Neural cell (in vitro differentiated cells): ENCODE measurements around the gene SAE1. TPM values are rescaled to one million over a fixed set of nuclear protein-coding genes. Genes with fewer than 3 reads are reported as not detected.

Experiments used
- H2AFZ ChIP-seq: fragments of 200-600, 300-800 bp; sonication (generic), shearing (Covaris generic); 2 replicates; pipeline ENCODE4 v1.6.0; 2014; ENCODE audit warnings: low read depth, mild to moderate bottlenecking, antibody characterized with exemption, low read length, moderate library complexity
- H3F3A ChIP-seq: fragments of 200-600 bp; shearing (Covaris generic); 2 replicates; pipeline ENCODE4 v1.6.1; 2016; ENCODE audit warnings: mild to moderate bottlenecking, moderate library complexity, mixed read lengths, antibody characterized with exemption, low read length; ENCODE audit not compliant: insufficient read depth, poor library complexity, severe bottlenecking
- H3K27ac ChIP-seq: fragments of 200-600, 300-800 bp; sonication (generic), shearing (Covaris generic); 2 replicates; pipeline ENCODE4 v1.5.1; 2014; ENCODE audit warnings: mild to moderate bottlenecking, low read length, moderate library complexity
- H3K27me3 ChIP-seq: fragments of 300-800, 200-600 bp; sonication (generic), shearing (Covaris generic); 2 replicates; pipeline ENCODE4 v1.6.0; 2014; ENCODE audit warnings: mild to moderate bottlenecking, low read depth, low read length, moderate library complexity; ENCODE audit not compliant: insufficient read depth
- H3K36me3 ChIP-seq: fragments of 300-800, 200-600 bp; sonication (generic), shearing (Covaris generic); 2 replicates; pipeline ENCODE4 v1.5.1; 2014; ENCODE audit warnings: mild to moderate bottlenecking, antibody characterized with exemption, low read length, moderate library complexity; ENCODE audit not compliant: insufficient read depth
- H3K4me2 ChIP-seq: fragments of 300-800, 200-600 bp; sonication (generic), shearing (Covaris generic); 2 replicates; pipeline ENCODE4 v1.6.0; 2014; ENCODE audit warnings: mild to moderate bottlenecking, low read length
- H3K4me3 ChIP-seq: fragments of 300-800, 200-600 bp; sonication (generic), shearing (Covaris generic); 2 replicates; pipeline ENCODE4 v1.5.1; 2014; ENCODE audit warnings: mild to moderate bottlenecking, low read length, moderate library complexity
- H3K79me2 ChIP-seq: fragments of 200-600 bp; shearing (Covaris generic); replicated peaks from 2 replicates; pipeline ENCODE4 v1.6.0; 2014; ENCODE audit warnings: mild to moderate bottlenecking, low read length, moderate library complexity; ENCODE audit not compliant: insufficient read depth
- H3K9ac ChIP-seq: fragments of 300-800, 200-600 bp; sonication (generic), shearing (Covaris generic); 2 replicates; pipeline ENCODE4 v1.6.1; 2016; ENCODE audit warnings: mild to moderate bottlenecking, low read length, mixed read lengths
- H3K9me2 ChIP-seq: fragments of 200-600 bp; shearing (Covaris generic); 2 replicates; pipeline ENCODE4 v1.6.1; 2016; ENCODE audit warnings: mild to moderate bottlenecking, low read length, mixed read lengths; ENCODE audit not compliant: insufficient read depth
- H3K9me3 ChIP-seq: fragments of 200-600, 300-800 bp; sonication (generic), shearing (Covaris generic); 2 replicates; pipeline ENCODE4 v1.6.1; 2016; ENCODE audit warnings: mild to moderate bottlenecking, mixed run types, low read length, moderate library complexity, mixed read lengths
- H4K20me1 ChIP-seq: fragments of 200-600 bp; shearing (Covaris generic); 2 replicates; pipeline ENCODE4 v1.6.1; 2016; ENCODE audit warnings: mild to moderate bottlenecking, mixed run types; ENCODE audit not compliant: insufficient read depth
- EP300 ChIP-seq: fragments of 450-650 bp; conservative IDR thresholded peaks from 2 replicates; pipeline ENCODE4 v1.6.1; 2014; ENCODE audit warnings: antibody characterized with exemption, mild to moderate bottlenecking, moderate library complexity; ENCODE audit not compliant: poor library complexity, severe bottlenecking
- EZH2 ChIP-seq: fragments of 200-600, 300-800 bp; shearing (Covaris generic), sonication (generic); IDR thresholded peaks from 2 replicates; pipeline ENCODE4 v1.6.1; 2014; ENCODE audit warnings: antibody characterized with exemption, low read length, borderline replicate concordance, mild to moderate bottlenecking; ENCODE audit not compliant: insufficient read depth, poor library complexity, severe bottlenecking
- POLR2AphosphoS5 ChIP-seq: IDR thresholded peaks from 2 replicates; pipeline ENCODE4 v1.6.1; 2012
- RAD21 ChIP-seq: fragments of 450-650 bp; conservative IDR thresholded peaks from 2 replicates; pipeline ENCODE4 v1.6.1; 2014; ENCODE audit warnings: antibody characterized with exemption, mild to moderate bottlenecking, moderate library complexity
- SMC3 ChIP-seq: fragments of 450-650 bp; conservative IDR thresholded peaks from 2 replicates; pipeline ENCODE4 v1.6.1; 2014; ENCODE audit warnings: antibody characterized with exemption, mild to moderate bottlenecking, moderate library complexity; ENCODE audit not compliant: poor library complexity
- TAF1 ChIP-seq: IDR thresholded peaks from 2 replicates; pipeline ENCODE4 v1.6.1; 2012; ENCODE audit warnings: low read depth
- polyA plus RNA-seq: library from polyadenylated mRNA; depleted of rRNA; stranded (reverse); fragments of >200 nt; gene quantifications from 2 replicates; pipeline ENCODE4 v1.2.3, GENCODE V29; 2014
- TF ChIP-seq, protein P1 (sequence below): fragments of 450-650 bp; IDR thresholded peaks from 2 replicates; pipeline ENCODE4 v1.5.1; 2014; ENCODE audit warnings: antibody characterized with exemption, mild to moderate bottlenecking, moderate library complexity; ENCODE audit not compliant: poor library complexity, severe bottlenecking
- TF ChIP-seq, protein P2 (sequence below): IDR thresholded peaks from 2 replicates; pipeline ENCODE4 v1.6.1; 2012; ENCODE audit warnings: borderline replicate concordance

The SAE1 gene
- polyA plus RNA-seq, 1 donor from 2014 or later = 178 TPM

DNA sequence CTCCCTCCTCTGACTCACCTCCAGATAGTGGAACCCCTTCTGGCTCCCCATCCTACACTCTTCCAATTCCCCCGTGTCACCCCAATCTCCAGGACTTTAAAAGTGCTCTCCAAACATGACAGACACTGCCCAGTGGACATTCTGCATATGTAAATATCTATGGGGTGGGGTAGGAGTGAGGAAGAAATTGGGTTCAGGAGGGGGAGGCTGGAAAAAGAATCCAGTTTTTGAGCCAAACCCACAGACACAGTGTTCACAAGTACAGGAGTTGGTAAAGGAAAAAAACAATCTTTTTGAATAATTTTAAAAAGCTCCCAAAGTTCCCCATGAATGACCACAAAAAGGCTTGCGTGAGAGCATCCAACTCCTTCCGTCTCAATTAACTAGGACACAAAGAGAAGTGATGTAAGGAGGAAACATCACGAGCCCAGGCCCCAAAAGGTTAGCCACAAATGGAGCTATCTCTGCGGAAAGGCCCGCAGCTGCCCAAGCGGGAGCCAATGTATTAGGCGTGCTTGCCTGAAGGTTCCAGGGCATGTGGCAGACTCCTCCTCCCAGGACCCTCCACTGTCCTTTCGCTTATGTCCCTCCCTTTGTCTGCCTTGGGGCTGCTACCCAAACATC is 35.0 kb upstream of the SAE1 start:
- H3K9me2 ChIP-seq = no peaks in the 10 kb centered on the region
- no peak overlapping the region for H3K4me2 ChIP-seq
- no peak overlapping the region for H3K27ac ChIP-seq

DNA sequence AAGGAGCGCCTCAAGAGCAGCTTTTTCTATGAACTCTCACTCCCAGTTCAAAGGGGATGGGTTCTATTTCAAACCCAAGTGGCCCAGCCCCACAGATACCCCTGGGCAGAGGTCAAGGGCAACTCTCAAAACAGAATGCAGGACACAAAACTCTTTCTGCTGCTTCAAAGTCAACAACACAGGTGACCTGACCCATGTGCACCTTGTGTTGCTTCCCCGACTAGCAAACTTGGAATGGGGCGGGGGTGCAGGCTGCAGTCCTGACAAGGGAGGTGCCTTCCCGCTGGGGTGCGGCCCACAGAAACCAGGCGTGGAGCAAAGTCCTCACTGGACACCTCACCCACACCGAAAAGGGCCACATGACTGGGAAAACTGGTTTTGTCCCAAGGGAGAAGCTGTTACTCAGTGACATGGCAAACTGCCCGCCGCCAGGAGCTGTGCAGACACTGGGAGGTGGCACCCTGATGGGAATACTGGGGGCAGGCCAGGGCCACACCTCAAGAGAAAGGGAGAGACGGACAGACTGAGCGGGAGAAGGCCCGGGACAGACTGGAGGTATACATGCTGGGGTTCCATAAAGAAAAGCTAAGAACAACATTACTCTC is 34.4 kb upstream of the SAE1 start:
- Histone ChIP-seq H3K9me2 (no peaks in the 10 kb centered on the region), H3K27me3 (no peaks in the 10 kb centered on the region), H3K79me2 (peaks cover 43% of the 10 kb centered on the region), H3K9ac (no peak overlapping the region), H2AFZ (no peak overlapping the region), H3K9me3 (no peaks in the 10 kb centered on the region), H3K4me2 (no peak overlapping the region), H3K36me3 (no peaks in the 10 kb centered on the region), H3K4me3 (no peak overlapping the region), H3F3A (no peaks in the 10 kb centered on the region), H3K27ac (no peak overlapping the region), H4K20me1 (no peaks in the 10 kb centered on the region)
- TF ChIP-seq, protein P1, sequence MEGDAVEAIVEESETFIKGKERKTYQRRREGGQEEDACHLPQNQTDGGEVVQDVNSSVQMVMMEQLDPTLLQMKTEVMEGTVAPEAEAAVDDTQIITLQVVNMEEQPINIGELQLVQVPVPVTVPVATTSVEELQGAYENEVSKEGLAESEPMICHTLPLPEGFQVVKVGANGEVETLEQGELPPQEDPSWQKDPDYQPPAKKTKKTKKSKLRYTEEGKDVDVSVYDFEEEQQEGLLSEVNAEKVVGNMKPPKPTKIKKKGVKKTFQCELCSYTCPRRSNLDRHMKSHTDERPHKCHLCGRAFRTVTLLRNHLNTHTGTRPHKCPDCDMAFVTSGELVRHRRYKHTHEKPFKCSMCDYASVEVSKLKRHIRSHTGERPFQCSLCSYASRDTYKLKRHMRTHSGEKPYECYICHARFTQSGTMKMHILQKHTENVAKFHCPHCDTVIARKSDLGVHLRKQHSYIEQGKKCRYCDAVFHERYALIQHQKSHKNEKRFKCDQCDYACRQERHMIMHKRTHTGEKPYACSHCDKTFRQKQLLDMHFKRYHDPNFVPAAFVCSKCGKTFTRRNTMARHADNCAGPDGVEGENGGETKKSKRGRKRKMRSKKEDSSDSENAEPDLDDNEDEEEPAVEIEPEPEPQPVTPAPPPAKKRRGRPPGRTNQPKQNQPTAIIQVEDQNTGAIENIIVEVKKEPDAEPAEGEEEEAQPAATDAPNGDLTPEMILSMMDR = no peak
- no peak for TF ChIP-seq EZH2
- TF ChIP-seq SMC3 = no peak
- no peak for TF ChIP-seq RAD21

More for the DNA sequence above, 35.0 kb upstream of the SAE1 start:
- no peak overlapping the region for H3K9ac ChIP-seq
- H3K4me3 ChIP-seq = no peak overlapping the region
- no peak for TF ChIP-seq RAD21
- TF ChIP-seq TAF1 = no peak
- TF ChIP-seq EP300 = no peak
- TF ChIP-seq, protein P1 = no peak
- TF ChIP-seq, protein P2, sequence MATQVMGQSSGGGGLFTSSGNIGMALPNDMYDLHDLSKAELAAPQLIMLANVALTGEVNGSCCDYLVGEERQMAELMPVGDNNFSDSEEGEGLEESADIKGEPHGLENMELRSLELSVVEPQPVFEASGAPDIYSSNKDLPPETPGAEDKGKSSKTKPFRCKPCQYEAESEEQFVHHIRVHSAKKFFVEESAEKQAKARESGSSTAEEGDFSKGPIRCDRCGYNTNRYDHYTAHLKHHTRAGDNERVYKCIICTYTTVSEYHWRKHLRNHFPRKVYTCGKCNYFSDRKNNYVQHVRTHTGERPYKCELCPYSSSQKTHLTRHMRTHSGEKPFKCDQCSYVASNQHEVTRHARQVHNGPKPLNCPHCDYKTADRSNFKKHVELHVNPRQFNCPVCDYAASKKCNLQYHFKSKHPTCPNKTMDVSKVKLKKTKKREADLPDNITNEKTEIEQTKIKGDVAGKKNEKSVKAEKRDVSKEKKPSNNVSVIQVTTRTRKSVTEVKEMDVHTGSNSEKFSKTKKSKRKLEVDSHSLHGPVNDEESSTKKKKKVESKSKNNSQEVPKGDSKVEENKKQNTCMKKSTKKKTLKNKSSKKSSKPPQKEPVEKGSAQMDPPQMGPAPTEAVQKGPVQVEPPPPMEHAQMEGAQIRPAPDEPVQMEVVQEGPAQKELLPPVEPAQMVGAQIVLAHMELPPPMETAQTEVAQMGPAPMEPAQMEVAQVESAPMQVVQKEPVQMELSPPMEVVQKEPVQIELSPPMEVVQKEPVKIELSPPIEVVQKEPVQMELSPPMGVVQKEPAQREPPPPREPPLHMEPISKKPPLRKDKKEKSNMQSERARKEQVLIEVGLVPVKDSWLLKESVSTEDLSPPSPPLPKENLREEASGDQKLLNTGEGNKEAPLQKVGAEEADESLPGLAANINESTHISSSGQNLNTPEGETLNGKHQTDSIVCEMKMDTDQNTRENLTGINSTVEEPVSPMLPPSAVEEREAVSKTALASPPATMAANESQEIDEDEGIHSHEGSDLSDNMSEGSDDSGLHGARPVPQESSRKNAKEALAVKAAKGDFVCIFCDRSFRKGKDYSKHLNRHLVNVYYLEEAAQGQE = no peak
- no peak for TF ChIP-seq SMC3
- TF ChIP-seq POLR2AphosphoS5 = no peak
- peaks cover 39% of the 10 kb centered on the region for H3K79me2 ChIP-seq
- no peaks in the 10 kb centered on the region for H4K20me1 ChIP-seq
- no peaks in the 10 kb centered on the region for H3K9me3 ChIP-seq
- no peaks in the 10 kb centered on the region for H3K36me3 ChIP-seq
- no peaks in the 10 kb centered on the region for H3F3A ChIP-seq
- no peaks in the 10 kb centered on the region for H3K27me3 ChIP-seq
- no peak overlapping the region for H2AFZ ChIP-seq
